Parathyroid adenoma (tissue), 2 donors: Measurements from ENCODE around the gene CRACDL.
"Not testable (repeated sequence)": the region's sequence is repeated elsewhere in the genome, so short reads cannot be mapped to it uniquely, and the experiment has no call there.

Experiments used
- H2AFZ ChIP-seq: fragments of 300-600 bp; sonication (generic); one replicate; pipeline ENCODE4 v1.7.0; 2017; ENCODE audit warnings: antibody characterized with exemption, mild to moderate bottlenecking
- H3K27ac ChIP-seq: fragments of 300-600 bp; sonication (generic); one replicate; pipeline ENCODE4 v1.7.0; 2017
- H3K27me3 ChIP-seq: fragments of 300-600 bp; sonication (generic); one replicate; pipeline ENCODE4 v1.7.0; 2017; ENCODE audit warnings: low read length; ENCODE audit not compliant: control insufficient read depth, insufficient read depth
- H3K36me3 ChIP-seq: fragments of 300-600 bp; sonication (generic); one replicate; pipeline ENCODE4 v1.7.0; 2017; ENCODE audit warnings: low read length; ENCODE audit not compliant: control insufficient read depth, insufficient read depth
- H3K4me1 ChIP-seq: fragments of 300-600 bp; sonication (generic); one replicate; pipeline ENCODE4 v1.7.0; 2017; ENCODE audit warnings: control low read depth
- H3K4me2 ChIP-seq: fragments of 300-600 bp; sonication (generic); one replicate; pipeline ENCODE4 v1.7.0; 2017; ENCODE audit warnings: low read length
- H3K4me3 ChIP-seq: fragments of 300-600 bp; sonication (generic); one replicate; pipeline ENCODE4 v1.7.0; 2017; ENCODE audit warnings: low read depth, low read length
- H3K79me2 ChIP-seq: fragments of 300-600 bp; sonication (generic); one replicate; pipeline ENCODE4 v1.7.0; 2017; ENCODE audit warnings: control low read depth
- H3K9ac ChIP-seq: fragments of 300-600 bp; sonication (generic); one replicate; pipeline ENCODE4 v1.7.0; 2017; ENCODE audit warnings: mild to moderate bottlenecking
- H3K9me3 ChIP-seq: fragments of 300-600 bp; sonication (generic); one replicate; pipeline ENCODE4 v1.7.0; 2017; ENCODE audit warnings: low read length; ENCODE audit not compliant: control insufficient read depth
- TF ChIP-seq, protein P1 (sequence below): fragments of 300-600 bp; sonication (generic); IDR thresholded peaks from one replicate; pipeline ENCODE4 v1.7.0; 2017; ENCODE audit warnings: antibody characterized with exemption, mild to moderate bottlenecking
- donor health status: primary hyperparathyroidism.

CRACDL gene

DNA sequence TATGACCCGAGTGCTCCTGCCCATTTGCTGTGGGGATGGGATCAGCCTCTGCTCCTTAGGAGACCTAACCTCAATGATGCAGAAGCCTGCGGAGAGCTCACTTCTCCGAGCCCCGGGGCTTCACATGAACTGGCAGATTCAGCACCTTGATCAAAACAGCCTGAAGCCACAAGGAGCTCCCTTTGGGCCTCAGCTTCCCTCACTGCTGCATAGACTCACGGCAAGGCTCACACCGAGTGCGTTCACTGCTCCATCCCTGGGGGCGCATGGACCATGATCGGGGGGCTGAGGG, 33.0 kb downstream of the CRACDL start:
- Histone ChIP-seq H2AFZ (no peak overlapping the region), H3K27ac (no peak overlapping the region), H3K36me3 (no peaks in the 10 kb centered on the region), H3K4me3 (no peak overlapping the region), H3K9me3 (no peaks in the 10 kb centered on the region), H3K27me3 (no peaks in the 10 kb centered on the region), H3K4me1 (no peaks in the 10 kb centered on the region), H3K79me2 (no peaks in the 10 kb centered on the region), H3K9ac (no peak overlapping the region), H3K4me2 (no peak overlapping the region)
- TF ChIP-seq, protein P1, sequence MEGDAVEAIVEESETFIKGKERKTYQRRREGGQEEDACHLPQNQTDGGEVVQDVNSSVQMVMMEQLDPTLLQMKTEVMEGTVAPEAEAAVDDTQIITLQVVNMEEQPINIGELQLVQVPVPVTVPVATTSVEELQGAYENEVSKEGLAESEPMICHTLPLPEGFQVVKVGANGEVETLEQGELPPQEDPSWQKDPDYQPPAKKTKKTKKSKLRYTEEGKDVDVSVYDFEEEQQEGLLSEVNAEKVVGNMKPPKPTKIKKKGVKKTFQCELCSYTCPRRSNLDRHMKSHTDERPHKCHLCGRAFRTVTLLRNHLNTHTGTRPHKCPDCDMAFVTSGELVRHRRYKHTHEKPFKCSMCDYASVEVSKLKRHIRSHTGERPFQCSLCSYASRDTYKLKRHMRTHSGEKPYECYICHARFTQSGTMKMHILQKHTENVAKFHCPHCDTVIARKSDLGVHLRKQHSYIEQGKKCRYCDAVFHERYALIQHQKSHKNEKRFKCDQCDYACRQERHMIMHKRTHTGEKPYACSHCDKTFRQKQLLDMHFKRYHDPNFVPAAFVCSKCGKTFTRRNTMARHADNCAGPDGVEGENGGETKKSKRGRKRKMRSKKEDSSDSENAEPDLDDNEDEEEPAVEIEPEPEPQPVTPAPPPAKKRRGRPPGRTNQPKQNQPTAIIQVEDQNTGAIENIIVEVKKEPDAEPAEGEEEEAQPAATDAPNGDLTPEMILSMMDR: no peak

- Histone ChIP-seq H3K9me3 (no peaks in the 10 kb centered on the region), H3K79me2 (no peaks in the 10 kb centered on the region), H3K9ac (no peak overlapping the region), H3K4me2 (no peak overlapping the region), H2AFZ (no peak overlapping the region), H3K4me1 (no peaks in the 10 kb centered on the region), H3K36me3 (no peaks in the 10 kb centered on the region), H3K4me3 (no peak overlapping the region), H3K27ac (no peak overlapping the region), H3K27me3 (no peaks in the 10 kb centered on the region)
- TF ChIP-seq, protein P1: no peak
Observed at GRCh38 chr2:98902209-98903063, 33.6 kb downstream of the CRACDL start.

DNA sequence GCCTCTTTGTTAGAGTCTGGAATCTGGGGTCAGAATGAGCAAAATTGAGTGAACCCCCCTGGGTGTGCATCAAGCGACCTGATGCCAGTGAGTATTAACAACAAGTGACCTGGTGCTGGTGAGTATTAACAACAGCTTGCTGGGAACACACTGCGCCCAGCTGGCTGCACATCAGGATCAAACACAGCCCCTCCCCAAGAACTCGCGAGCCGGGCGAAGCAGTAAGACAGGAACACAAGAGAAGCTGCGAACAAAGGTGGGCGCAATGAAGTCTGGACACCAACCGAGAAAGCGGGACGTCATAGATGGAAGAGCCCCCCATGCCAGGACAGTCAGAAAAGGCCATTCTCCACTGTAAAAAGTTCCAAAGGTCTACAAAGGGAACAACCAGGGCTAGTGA, 34.3 kb downstream of the CRACDL start:
- no peak overlapping the region for H2AFZ ChIP-seq
- H3K4me3 ChIP-seq: no peak overlapping the region
- no peaks in the 10 kb centered on the region for H3K4me1 ChIP-seq
- H3K27me3 ChIP-seq: no peaks in the 10 kb centered on the region
- no peak overlapping the region for H3K27ac ChIP-seq
- H3K36me3 ChIP-seq: no peaks in the 10 kb centered on the region
- no peaks in the 10 kb centered on the region for H3K9me3 ChIP-seq
- H3K79me2 ChIP-seq: no peaks in the 10 kb centered on the region
- TF ChIP-seq, protein P1: no peak
- no peak overlapping the region for H3K9ac ChIP-seq
- H3K4me2 ChIP-seq: no peak overlapping the region

DNA sequence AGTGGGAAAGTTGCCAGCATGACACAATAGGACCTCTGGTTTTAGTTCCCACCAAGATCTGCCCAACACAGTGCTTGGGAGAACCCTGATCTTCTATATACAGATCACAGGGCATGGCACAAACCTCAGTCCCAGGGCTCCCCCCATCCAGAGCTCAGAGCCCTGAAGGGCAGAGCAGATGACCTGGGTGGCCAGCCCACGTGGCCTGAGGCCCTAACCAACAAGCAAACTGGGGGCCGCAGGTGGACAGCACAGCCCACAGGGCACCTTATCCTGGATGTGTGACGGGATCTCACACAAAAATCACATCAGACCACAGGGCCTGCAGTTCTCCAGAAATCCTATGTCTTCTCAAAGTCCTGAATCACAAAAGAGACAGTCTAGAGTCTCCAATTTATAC, 34.7 kb downstream of the CRACDL start:
- no peak overlapping the region for H3K9ac ChIP-seq
- H3K79me2 ChIP-seq: no peaks in the 10 kb centered on the region
- H3K36me3 ChIP-seq: no peaks in the 10 kb centered on the region
- H3K4me2 ChIP-seq: no peak overlapping the region
- no peak overlapping the region for H3K4me3 ChIP-seq
- TF ChIP-seq, protein P1: no peak
- no peaks in the 10 kb centered on the region for H3K4me1 ChIP-seq
- H3K27ac ChIP-seq: no peak overlapping the region
- no peak overlapping the region for H2AFZ ChIP-seq
- no peaks in the 10 kb centered on the region for H3K9me3 ChIP-seq
- no peaks in the 10 kb centered on the region for H3K27me3 ChIP-seq

DNA sequence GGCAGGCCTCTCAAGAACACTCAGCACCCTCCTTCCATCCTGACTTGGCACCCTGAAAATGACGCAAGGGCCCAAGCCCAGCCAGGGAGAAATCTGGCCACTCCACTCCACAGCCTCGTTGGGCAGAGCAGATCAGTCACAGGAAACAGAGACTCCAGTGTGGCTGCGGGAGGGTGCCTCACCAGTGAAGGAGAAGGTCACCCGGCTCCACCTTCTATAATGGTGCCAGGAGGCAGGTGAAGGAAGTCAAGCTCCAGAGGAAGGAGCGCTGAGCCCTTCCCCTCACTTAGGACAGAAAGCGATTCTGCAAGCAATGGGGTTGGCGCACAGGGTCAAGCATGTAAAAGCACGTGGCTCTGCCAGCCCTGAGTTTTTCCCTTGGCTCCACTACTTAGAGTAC, 35.3 kb downstream of the CRACDL start:
- Histone ChIP-seq H3K27ac (no peak overlapping the region), H3K4me2 (no peak overlapping the region), H3K36me3 (no peaks in the 10 kb centered on the region), H3K27me3 (no peaks in the 10 kb centered on the region), H2AFZ (no peak overlapping the region), H3K4me1 (no peaks in the 10 kb centered on the region), H3K9me3 (no peaks in the 10 kb centered on the region), H3K79me2 (no peaks in the 10 kb centered on the region), H3K4me3 (no peak overlapping the region), H3K9ac (no peak overlapping the region)
- TF ChIP-seq, protein P1: no peak

DNA sequence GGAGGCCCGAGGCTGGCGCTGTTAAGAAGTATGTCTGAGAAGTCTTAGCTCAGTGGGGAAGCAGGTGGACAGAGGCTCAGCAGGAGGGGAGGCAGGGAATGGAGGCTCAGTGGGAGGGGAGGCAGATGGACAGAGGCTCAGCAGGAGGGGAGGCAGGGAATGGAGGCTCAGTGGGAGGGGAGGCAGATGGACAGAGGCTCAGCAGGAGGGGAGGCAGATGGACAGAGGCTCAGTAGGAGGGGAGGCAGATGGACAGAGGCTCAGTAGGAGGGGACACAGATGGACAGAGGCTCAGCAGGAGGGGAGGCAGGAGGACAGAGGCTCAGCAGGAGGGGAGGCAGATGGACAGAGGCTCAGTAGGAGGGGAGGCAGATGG, 36.3 kb downstream of the CRACDL start:
- H3K9ac ChIP-seq, H3K4me3 ChIP-seq, H3K9me3 ChIP-seq, H3K36me3 ChIP-seq, H2AFZ ChIP-seq, H3K79me2 ChIP-seq, H3K27ac ChIP-seq, H3K4me1 ChIP-seq, H3K27me3 ChIP-seq, H3K4me2 ChIP-seq: not testable (repeated sequence)
